Activated T-cell treated with anti-CD3 and anti-CD28 coated beads, Interleukin-2, amount 50 U/mL, for 72 hours (primary cell): ENCODE measurements around the gene SNX8. TPM values are rescaled to one million over a fixed set of nuclear protein-coding genes. Genes with fewer than 3 reads are reported as not detected.

Source experiments
- ATAC-seq, 2 donors: fragments of 150-1000 bp; cut with Tn5 transposase; replicated peaks in 1 of 2; 2 replicates each; pipeline ENCODE4 v1.10.0; 2021; ENCODE audit warnings: moderate library complexity in 2 of 2, mild to moderate bottlenecking in 1 of 2
- DNase-seq, 2 donors: peaks; one replicate each; pipeline ENCODE4 v3.0.0; 2021 to 2022; ENCODE audit warnings: mixed read lengths in 1 of 2
- H3K27ac Mint-ChIP-seq: one replicate; pipeline ENCODE4 v1.8.0; 2022; ENCODE audit warnings: mild to moderate bottlenecking, moderate library complexity, mixed read lengths
- H3K27me3 Mint-ChIP-seq: one replicate; pipeline ENCODE4 v1.8.0; 2022; ENCODE audit warnings: low read depth, mixed read lengths
- H3K36me3 Mint-ChIP-seq, 2 donors: one replicate each; pipeline ENCODE4 v1.8.0; 2022; ENCODE audit warnings: mixed read lengths in 2 of 2, mild to moderate bottlenecking in 1 of 2; ENCODE audit not compliant: insufficient read depth in 2 of 2
- H3K4me1 Mint-ChIP-seq: one replicate; pipeline ENCODE4 v1.8.0; 2022; ENCODE audit warnings: low read depth, mixed read lengths
- H3K4me3 Mint-ChIP-seq, 2 donors: one replicate each; pipeline ENCODE4 v1.8.0; 2022; ENCODE audit warnings: mild to moderate bottlenecking in 2 of 2, mixed read lengths in 2 of 2, moderate library complexity in 2 of 2
- H3K9me3 Mint-ChIP-seq, 2 donors: one replicate each; pipeline ENCODE4 v1.8.0; 2022; ENCODE audit warnings: mixed read lengths in 2 of 2
- total RNA-seq, 2 donors: library from RNA; stranded (reverse); gene quantifications; one replicate each; pipeline ENCODE4 v1.2.3, GENCODE V29; 2022

SNX8 gene
- total RNA-seq, 2 donors from 2014 or later = 25.5 to 31.2 TPM

- ATAC-seq = peak; percentile 23 to 28
- DNase-seq = no peak
- Mint-ChIP-seq H3K27me3 (no peaks in the 10 kb centered on the region), H3K27ac (no peak overlapping the region), H3K9me3 (no peaks in the 10 kb centered on the region), H3K4me3 (no peak overlapping the region), H3K4me1 (peaks cover 14% of the 10 kb centered on the region), H3K36me3 (peaks cover 0 to 4% of the 10 kb centered on the region in 2 donors)
These were observed 62.1 kb downstream of the SNX8 start for GRCh38 chr7:2251841-2252771.

GRCh38 chr7:2251381-2251780 lies 62.9 kb downstream of the SNX8 start:
- Mint-ChIP-seq H3K4me1 (peaks cover 14% of the 10 kb centered on the region), H3K9me3 (no peaks in the 10 kb centered on the region), H3K27me3 (no peaks in the 10 kb centered on the region), H3K27ac (no peak overlapping the region), H3K36me3 (peaks cover 0 to 4% of the 10 kb centered on the region in 2 donors), H3K4me3 (no peak overlapping the region)
- DNase-seq (no peak), ATAC-seq (no peak)

GRCh38 chr7:2249744-2250323 lies 64.4 kb downstream of the SNX8 start:
- H3K4me1 Mint-ChIP-seq = peaks cover 14% of the 10 kb centered on the region
- H3K27me3 Mint-ChIP-seq = no peaks in the 10 kb centered on the region
- DNase-seq = no peak
- no peak overlapping the region for H3K4me3 Mint-ChIP-seq
- no peak for ATAC-seq
- peaks cover 0 to 4% of the 10 kb centered on the region in 2 donors for H3K36me3 Mint-ChIP-seq
- H3K9me3 Mint-ChIP-seq = no peaks in the 10 kb centered on the region
- H3K27ac Mint-ChIP-seq = no peak overlapping the region

- peaks cover 14% of the 10 kb centered on the region for H3K4me1 Mint-ChIP-seq
- H3K4me3 Mint-ChIP-seq = peak overlapping the region; percentile 15 to 67
- ATAC-seq (peak; percentile 33 to 43), DNase-seq (peak in 1 of 2 donors; percentile 21)
- no peaks in the 10 kb centered on the region for H3K27me3 Mint-ChIP-seq
- H3K27ac Mint-ChIP-seq = peak overlapping the region; percentile 72
- H3K36me3 Mint-ChIP-seq = peaks cover 0 to 4% of the 10 kb centered on the region in 2 donors
- no peaks in the 10 kb centered on the region for H3K9me3 Mint-ChIP-seq
These were observed 65.1 kb downstream of the SNX8 start for GRCh38 chr7:2248984-2249694.

- H3K4me3 Mint-ChIP-seq = no peak overlapping the region
- H3K36me3 Mint-ChIP-seq = peaks cover 0 to 4% of the 10 kb centered on the region in 2 donors
- H3K9me3 Mint-ChIP-seq = no peaks in the 10 kb centered on the region
- ATAC-seq (peak in 1 of 2 donors; percentile 41), DNase-seq (peak; percentile 45 to 49)
- peaks cover 14% of the 10 kb centered on the region for H3K4me1 Mint-ChIP-seq
- no peaks in the 10 kb centered on the region for H3K27me3 Mint-ChIP-seq
- H3K27ac Mint-ChIP-seq = no peak overlapping the region
These were observed 66.9 kb downstream of the SNX8 start for GRCh38 chr7:2247141-2247995.

GRCh38 chr7:2245883-2246675 lies 68.2 kb downstream of the SNX8 start:
- Mint-ChIP-seq H3K9me3 (no peaks in the 10 kb centered on the region), H3K36me3 (peaks cover 3 to 6% of the 10 kb centered on the region in 2 donors), H3K4me1 (peaks cover 16% of the 10 kb centered on the region), H3K27me3 (no peaks in the 10 kb centered on the region), H3K4me3 (no peak overlapping the region), H3K27ac (no peak overlapping the region)
- no peak for ATAC-seq
- DNase-seq = no peak

GRCh38 chr7:2244404-2244995 lies 69.7 kb downstream of the SNX8 start:
- Mint-ChIP-seq H3K36me3 (peaks cover 2 to 3% of the 10 kb centered on the region in 2 donors), H3K4me3 (no peak overlapping the region), H3K9me3 (no peaks in the 10 kb centered on the region), H3K27ac (no peak overlapping the region), H3K27me3 (no peaks in the 10 kb centered on the region), H3K4me1 (peaks cover 25% of the 10 kb centered on the region)
- ATAC-seq = no peak
- DNase-seq = no peak

GRCh38 chr7:2243458-2243857 lies 70.8 kb downstream of the SNX8 start:
- ATAC-seq = no peak
- Mint-ChIP-seq H3K9me3 (no peaks in the 10 kb centered on the region), H3K36me3 (peaks cover 2 to 3% of the 10 kb centered on the region in 2 donors), H3K27me3 (no peaks in the 10 kb centered on the region), H3K27ac (no peak overlapping the region), H3K4me3 (peak overlapping the region; percentile 95 to 99), H3K4me1 (peaks cover 16% of the 10 kb centered on the region)
- DNase-seq = no peak

- Mint-ChIP-seq H3K36me3 (peaks cover 2 to 3% of the 10 kb centered on the region in 2 donors), H3K4me1 (peaks cover 11% of the 10 kb centered on the region), H3K9me3 (no peaks in the 10 kb centered on the region), H3K27me3 (no peaks in the 10 kb centered on the region), H3K27ac (peak overlapping the region; percentile 92), H3K4me3 (peak overlapping the region; percentile 95 to 99)
- ATAC-seq = peak; percentile 36 to 48
- peak; percentile 34 for DNase-seq
These were observed 71.5 kb downstream of the SNX8 start for GRCh38 chr7:2242541-2243429.

- Mint-ChIP-seq H3K9me3 (no peaks in the 10 kb centered on the region), H3K4me3 (peak within 1 kb of the TSS; percentile 95 to 99), H3K4me1 (peaks cover 11% of the 10 kb centered on the region), H3K27me3 (no peaks in the 10 kb centered on the region), H3K36me3 (peaks cover 5 to 7% of the 10 kb centered on the region in 2 donors), H3K27ac (peak within 1 kb of the TSS; percentile 92)
- DNase-seq = peak; percentile 86 to 92
- ATAC-seq = peak; percentile 95 to 97
These were observed 72.4 kb downstream of the SNX8 start, which contains the start of the genes MRM2 and NUDT1 for GRCh38 chr7:2241580-2242540. Gene MRM2 (minus strand): TSS chr7:2242205. CDS start chr7:2242169, 36 bp downstream. Gene NUDT1 (plus strand): TSS chr7:2242226. CDS start chr7:2244575, 2,349 bp downstream.
